CD14-positive monocyte (primary cell): ENCODE data around the gene FAXC. TPM values are rescaled to one million over a fixed set of nuclear protein-coding genes. Genes with fewer than 3 reads are reported as not detected.

ENCODE experiments used
- DNase-seq, 3 donors: peaks; one replicate each; pipeline ENCODE4 v3.0.0-alpha.2; 2011 to 2022
- H2AFZ ChIP-seq: 2 replicates; pipeline ENCODE4 v1.6.0; 2012; ENCODE audit warnings: mild to moderate bottlenecking, low read depth, low read length, inconsistent platforms; ENCODE audit not compliant: insufficient read depth, poor library complexity, severe bottlenecking
- H3K27ac ChIP-seq, 2 donors: 1 replicate in 1 of 2; 2 replicates in 1 of 2; pipeline ENCODE4 v1.5.1; 2012 to 2013; ENCODE audit warnings: low read length in 2 of 2, control low read depth in 1 of 2, inconsistent platforms in 1 of 2, low read depth in 1 of 2, mild to moderate bottlenecking in 1 of 2
- H3K27me3 ChIP-seq, 2 donors: one replicate each; pipeline versions ENCODE4 v1.6.0 to v1.6.1; 2011 to 2013; ENCODE audit warnings: low read length in 2 of 2; ENCODE audit not compliant: control insufficient read depth in 2 of 2, insufficient read depth in 2 of 2
- H3K36me3 ChIP-seq, 2 donors: replicated peaks in 1 of 2; 1 replicate in 1 of 2; 2 replicates in 1 of 2; pipeline versions ENCODE4 v1.5.1 to v1.6.1; 2012 to 2013; ENCODE audit warnings: low read length in 2 of 2, control low read depth in 1 of 2, inconsistent platforms in 1 of 2, mild to moderate bottlenecking in 1 of 2; ENCODE audit not compliant: insufficient read depth in 2 of 2, control insufficient read depth in 1 of 2
- H3K4me1 ChIP-seq, 2 donors: 1 replicate in 1 of 2; 2 replicates in 1 of 2; pipeline versions ENCODE4 v1.5.1 to v1.6.1; 2012 to 2013; ENCODE audit warnings: low read length in 2 of 2, control low read depth in 1 of 2, inconsistent platforms in 1 of 2, mild to moderate bottlenecking in 1 of 2, moderate library complexity in 1 of 2; ENCODE audit not compliant: insufficient read depth in 2 of 2, control insufficient read depth in 1 of 2
- H3K4me2 ChIP-seq: replicated peaks from 2 replicates; pipeline ENCODE3; 2012; ENCODE audit warnings: low read length, moderate library complexity, mild to moderate bottlenecking; ENCODE audit not compliant: poor library complexity, severe bottlenecking; ENCODE audit errors: extremely low read depth
- H3K4me3 ChIP-seq, 3 experiments: fragments of 200-600 bp in 1 of 3; sonication (generic) in 1 of 3; replicated peaks in 1 of 3; 1 replicate in 2 of 3; 2 replicates in 1 of 3; pipeline ENCODE4 v1.5.1; 2011 to 2013; ENCODE audit warnings: low read length in 3 of 3, mild to moderate bottlenecking in 3 of 3, control low read depth in 2 of 3, low read depth in 2 of 3, inconsistent platforms in 1 of 3, moderate library complexity in 1 of 3
- H3K79me2 ChIP-seq: 2 replicates; pipeline ENCODE4 v1.6.0; 2012; ENCODE audit warnings: mild to moderate bottlenecking, control low read depth, inconsistent platforms, low read length, moderate library complexity; ENCODE audit not compliant: insufficient read depth
- H3K9ac ChIP-seq: 2 replicates; pipeline ENCODE4 v1.6.0; 2017; ENCODE audit warnings: low read length, mild to moderate bottlenecking; ENCODE audit not compliant: insufficient read depth, poor library complexity, severe bottlenecking
- H3K9me3 ChIP-seq, 2 donors: replicated peaks in 1 of 2; 1 replicate in 1 of 2; 2 replicates in 1 of 2; pipeline versions ENCODE4 v1.5.1 to v1.6.1; 2012 to 2013; ENCODE audit warnings: low read length in 2 of 2, control low read depth in 1 of 2; ENCODE audit not compliant: control insufficient read depth in 1 of 2, insufficient read depth in 1 of 2
- H4K20me1 ChIP-seq: 2 replicates; pipeline ENCODE4 v1.6.0; 2012; ENCODE audit warnings: mild to moderate bottlenecking, low read length, control low read depth, moderate library complexity; ENCODE audit not compliant: insufficient read depth
- H3K27ac Mint-ChIP-seq, 7 donors: one replicate each; pipeline ENCODE4 v1.8.0; 2020; ENCODE audit warnings: mild to moderate bottlenecking in 7 of 7, mixed read lengths in 7 of 7, moderate library complexity in 6 of 7, inconsistent platforms in 2 of 7
- H3K27me3 Mint-ChIP-seq, 3 donors: one replicate each; pipeline ENCODE4 v1.8.0; 2021 to 2022; ENCODE audit warnings: low read depth in 3 of 3, mild to moderate bottlenecking in 3 of 3, mixed read lengths in 3 of 3, moderate library complexity in 3 of 3, inconsistent platforms in 1 of 3
- H3K36me3 Mint-ChIP-seq, 2 donors: one replicate each; pipeline ENCODE4 v1.8.0; 2020; ENCODE audit warnings: mixed read lengths in 2 of 2, inconsistent platforms in 1 of 2, mild to moderate bottlenecking in 1 of 2
- H3K4me1 Mint-ChIP-seq: one replicate; pipeline ENCODE4 v1.8.0; 2020; ENCODE audit warnings: mild to moderate bottlenecking, mixed read lengths
- H3K4me3 Mint-ChIP-seq, 2 donors: one replicate each; pipeline ENCODE4 v1.8.0; 2020; ENCODE audit warnings: mild to moderate bottlenecking in 2 of 2, mixed read lengths in 2 of 2, moderate library complexity in 1 of 2
- H3K9me3 Mint-ChIP-seq, 7 donors: one replicate each; pipeline ENCODE4 v1.8.0; 2020 to 2022; ENCODE audit warnings: mixed read lengths in 7 of 7, mild to moderate bottlenecking in 6 of 7, moderate library complexity in 6 of 7, inconsistent platforms in 2 of 7
- WGBS: methylation state at CpG from one replicate; pipeline ENCODE4 v1.1.5; 2013; ENCODE audit warnings: missing lambda C conversion rate; ENCODE audit not compliant: insufficient coverage; 5-methylcytosine and 5-hydroxymethylcytosine counted together
- intact Hi-C, 2 donors: fragments of 100-400 bp; cut with micrococcal nuclease; formaldehyde crosslinking; loops; one replicate each; pipeline versions ENCODE4 v1.15.0 to v1.15.1; 2023
- polyA plus RNA-seq, 3 donors: library from polyadenylated mRNA; depleted of rRNA in 1 of 3; unstranded in 2 of 3; stranded (reverse) in 1 of 3; fragments of 300-500 nt in 2 of 3; fragments of >200 nt in 1 of 3; fragmentation: Illumina TruSeq in 2 of 3; gene quantifications; 1 replicate in 2 of 3; 2 replicates in 1 of 3; pipeline ENCODE4 v1.2.3, GENCODE V29; 2012 to 2021
- TF ChIP-seq, protein P1 (sequence below): fragments of 200-600 bp; IDR thresholded peaks from one replicate; pipeline ENCODE4 v1.8.0; 2022; ENCODE audit warnings: antibody characterized with exemption, mild to moderate bottlenecking

The FAXC gene
- polyA plus RNA-seq, 3 donors: not detected

DNA sequence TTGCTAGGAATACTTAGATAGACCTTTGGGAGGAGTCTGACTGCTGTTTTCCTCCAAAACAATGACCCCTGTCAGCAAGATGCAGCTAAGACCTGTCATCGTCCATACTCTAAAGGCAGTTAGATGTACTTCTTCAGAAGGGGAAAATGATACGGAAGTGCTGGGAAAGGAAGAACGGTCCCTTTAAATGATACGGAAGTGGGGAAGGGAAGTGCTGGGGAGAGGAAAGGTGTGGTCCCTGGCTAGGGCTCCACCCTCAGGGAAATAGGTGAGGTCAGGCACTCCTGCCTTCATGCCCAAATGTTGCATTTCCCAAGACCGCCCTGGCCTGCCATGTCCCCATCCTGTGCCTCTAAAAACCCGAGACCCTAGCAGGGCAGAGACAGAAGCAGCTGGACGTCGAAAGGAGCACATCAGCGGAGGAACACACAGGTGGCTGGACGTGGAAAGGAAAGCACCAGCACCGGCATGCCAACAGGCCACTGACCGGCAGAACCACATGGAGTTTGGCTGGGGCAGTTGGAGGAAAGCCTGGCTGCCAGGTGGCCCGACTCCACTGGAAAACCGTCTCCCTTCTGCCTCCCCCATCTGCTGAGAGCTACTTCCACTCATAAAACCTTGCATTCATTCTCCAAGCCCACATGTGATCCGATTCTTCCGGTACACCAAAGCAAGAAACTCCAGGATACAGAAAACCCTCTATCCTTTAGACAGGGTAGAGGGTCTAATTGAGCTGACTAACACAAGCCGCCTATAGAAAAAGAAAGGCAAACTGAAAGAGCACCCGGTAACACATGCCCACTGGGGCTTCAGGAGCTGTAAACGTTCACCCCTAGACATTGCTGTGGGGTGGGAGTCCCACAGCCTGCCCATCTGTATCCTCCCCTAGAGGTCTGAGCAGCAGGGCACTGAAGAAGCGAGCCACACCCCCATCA, 94.6 kb downstream of the FAXC start:
- no peak for DNase-seq
- Histone ChIP-seq H3K9me3 (no peaks in the 10 kb centered on the region), H3K36me3 (no peaks in the 10 kb centered on the region), H3K4me1 (no peaks in the 10 kb centered on the region), H3K9ac (no peak overlapping the region), H3K27ac (no peak overlapping the region), H2AFZ (no peak overlapping the region), H3K79me2 (no peaks in the 10 kb centered on the region), H3K4me2 (no peak overlapping the region), H4K20me1 (no peaks in the 10 kb centered on the region), H3K4me3 (no peak overlapping the region), H3K27me3 (no peaks in the 10 kb centered on the region)
- H3K27ac Mint-ChIP-seq: no peak overlapping the region
- no peaks in the 10 kb centered on the region for H3K36me3 Mint-ChIP-seq
- no peaks in the 10 kb centered on the region for H3K4me1 Mint-ChIP-seq
- TF ChIP-seq, protein P1, sequence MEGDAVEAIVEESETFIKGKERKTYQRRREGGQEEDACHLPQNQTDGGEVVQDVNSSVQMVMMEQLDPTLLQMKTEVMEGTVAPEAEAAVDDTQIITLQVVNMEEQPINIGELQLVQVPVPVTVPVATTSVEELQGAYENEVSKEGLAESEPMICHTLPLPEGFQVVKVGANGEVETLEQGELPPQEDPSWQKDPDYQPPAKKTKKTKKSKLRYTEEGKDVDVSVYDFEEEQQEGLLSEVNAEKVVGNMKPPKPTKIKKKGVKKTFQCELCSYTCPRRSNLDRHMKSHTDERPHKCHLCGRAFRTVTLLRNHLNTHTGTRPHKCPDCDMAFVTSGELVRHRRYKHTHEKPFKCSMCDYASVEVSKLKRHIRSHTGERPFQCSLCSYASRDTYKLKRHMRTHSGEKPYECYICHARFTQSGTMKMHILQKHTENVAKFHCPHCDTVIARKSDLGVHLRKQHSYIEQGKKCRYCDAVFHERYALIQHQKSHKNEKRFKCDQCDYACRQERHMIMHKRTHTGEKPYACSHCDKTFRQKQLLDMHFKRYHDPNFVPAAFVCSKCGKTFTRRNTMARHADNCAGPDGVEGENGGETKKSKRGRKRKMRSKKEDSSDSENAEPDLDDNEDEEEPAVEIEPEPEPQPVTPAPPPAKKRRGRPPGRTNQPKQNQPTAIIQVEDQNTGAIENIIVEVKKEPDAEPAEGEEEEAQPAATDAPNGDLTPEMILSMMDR: no peak
- H3K4me3 Mint-ChIP-seq: no peak overlapping the region
- H3K27me3 Mint-ChIP-seq: peaks cover 0 to 4% (median 1%) of the 10 kb centered on the region in 3 donors
- intact Hi-C loops: no loop called here
- H3K9me3 Mint-ChIP-seq: peaks cover 0 to 3% (median 0%) of the 10 kb centered on the region in 7 donors
- 87% methylated on average over 16 of the region's 20 CpGs for WGBS

DNA sequence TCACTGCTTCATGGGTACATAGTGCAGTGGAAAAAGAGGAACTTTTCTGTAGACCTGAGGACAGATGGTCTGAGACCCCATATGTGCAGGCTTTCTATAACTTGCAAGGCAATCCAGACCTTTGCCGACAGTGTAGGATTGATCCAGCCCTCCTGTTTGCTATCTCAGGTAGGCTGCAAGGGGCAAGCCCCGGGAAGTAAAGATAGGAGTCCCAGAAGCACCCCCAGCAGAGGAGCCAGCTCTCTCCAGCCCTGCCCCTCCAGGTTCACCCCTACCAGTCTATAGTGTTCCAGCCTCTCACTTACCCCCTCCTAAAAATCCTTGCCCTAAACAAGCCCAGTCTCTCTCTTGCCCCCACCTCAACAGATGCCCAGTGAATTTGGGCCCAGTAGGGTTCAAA, 96.2 kb downstream of the FAXC start:
- peak overlapping the region in 2 of 7 donors; percentile 18 to 50 for H3K27ac Mint-ChIP-seq
- no peaks in the 10 kb centered on the region for H3K4me1 ChIP-seq
- TF ChIP-seq, protein P1: no peak
- H3K36me3 ChIP-seq: no peaks in the 10 kb centered on the region
- no peak overlapping the region for H3K4me2 ChIP-seq
- H3K27ac ChIP-seq: no peak overlapping the region
- H3K27me3 Mint-ChIP-seq: peaks cover 0 to 2% (median 1%) of the 10 kb centered on the region in 3 donors
- no peak overlapping the region for H3K9ac ChIP-seq
- no peak for DNase-seq
- no peaks in the 10 kb centered on the region for H3K27me3 ChIP-seq
- no peak overlapping the region for H2AFZ ChIP-seq
- peaks cover 0 to 3% (median 0%) of the 10 kb centered on the region in 7 donors for H3K9me3 Mint-ChIP-seq
- no peaks in the 10 kb centered on the region for H3K4me1 Mint-ChIP-seq
- no peaks in the 10 kb centered on the region for H4K20me1 ChIP-seq
- no peaks in the 10 kb centered on the region for H3K9me3 ChIP-seq
- no peak overlapping the region for H3K4me3 ChIP-seq
- H3K79me2 ChIP-seq: no peaks in the 10 kb centered on the region
- H3K36me3 Mint-ChIP-seq: no peaks in the 10 kb centered on the region
- H3K4me3 Mint-ChIP-seq: no peak overlapping the region
- intact Hi-C loops: no loop called here
- 94% methylated on average over 2 of the region's 2 CpGs for WGBS
